Measurements from ENCODE around the gene PLXNA4.

DNA sequence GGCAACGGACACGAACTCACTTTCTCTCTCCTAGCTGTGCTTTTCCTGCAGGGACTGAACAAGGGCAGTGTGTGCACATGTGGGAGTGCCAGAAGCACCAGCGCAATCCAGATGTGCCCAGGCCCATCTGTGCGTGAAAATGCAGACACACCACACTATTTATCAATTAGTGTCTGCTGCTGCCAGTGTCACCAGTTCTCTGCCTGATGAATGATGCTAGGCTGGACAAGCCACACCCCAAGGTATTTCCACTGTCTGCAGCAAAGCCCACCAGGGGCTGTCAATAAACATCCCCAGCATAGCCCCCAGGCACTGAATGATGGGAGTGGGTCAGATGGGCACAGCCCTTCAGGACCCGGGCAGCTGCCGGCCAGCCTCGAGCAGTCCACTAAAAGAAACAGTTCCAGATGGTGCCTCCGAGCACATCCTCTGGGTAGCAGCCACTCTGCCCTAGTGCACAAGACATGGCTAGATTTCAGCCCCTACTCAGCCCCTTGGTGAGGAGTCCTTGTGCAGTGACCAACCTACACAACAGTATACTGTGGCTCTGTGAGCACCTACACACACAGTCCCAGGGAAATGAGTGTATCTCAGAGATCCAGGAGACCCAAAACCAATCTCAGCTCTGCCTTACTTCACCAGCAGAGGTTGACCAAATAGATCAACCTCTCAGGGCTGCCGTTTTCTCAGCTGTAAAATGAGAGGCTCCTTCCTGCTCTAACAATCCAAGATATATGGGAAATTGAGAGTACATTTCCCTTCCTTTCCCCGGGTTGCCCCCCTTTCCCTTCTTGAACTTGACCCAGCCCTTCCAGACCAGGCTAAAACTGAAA is 314.7 kb downstream of the PLXNA4 start:
- TF ChIP-seq, protein P1, sequence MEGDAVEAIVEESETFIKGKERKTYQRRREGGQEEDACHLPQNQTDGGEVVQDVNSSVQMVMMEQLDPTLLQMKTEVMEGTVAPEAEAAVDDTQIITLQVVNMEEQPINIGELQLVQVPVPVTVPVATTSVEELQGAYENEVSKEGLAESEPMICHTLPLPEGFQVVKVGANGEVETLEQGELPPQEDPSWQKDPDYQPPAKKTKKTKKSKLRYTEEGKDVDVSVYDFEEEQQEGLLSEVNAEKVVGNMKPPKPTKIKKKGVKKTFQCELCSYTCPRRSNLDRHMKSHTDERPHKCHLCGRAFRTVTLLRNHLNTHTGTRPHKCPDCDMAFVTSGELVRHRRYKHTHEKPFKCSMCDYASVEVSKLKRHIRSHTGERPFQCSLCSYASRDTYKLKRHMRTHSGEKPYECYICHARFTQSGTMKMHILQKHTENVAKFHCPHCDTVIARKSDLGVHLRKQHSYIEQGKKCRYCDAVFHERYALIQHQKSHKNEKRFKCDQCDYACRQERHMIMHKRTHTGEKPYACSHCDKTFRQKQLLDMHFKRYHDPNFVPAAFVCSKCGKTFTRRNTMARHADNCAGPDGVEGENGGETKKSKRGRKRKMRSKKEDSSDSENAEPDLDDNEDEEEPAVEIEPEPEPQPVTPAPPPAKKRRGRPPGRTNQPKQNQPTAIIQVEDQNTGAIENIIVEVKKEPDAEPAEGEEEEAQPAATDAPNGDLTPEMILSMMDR (IDR thresholded peaks at IDR 0.05), result no peak
- TF ChIP-seq POLR2A (IDR thresholded peaks at IDR 0.05), result no peak

All from lower leg skin (tissue), 3 donors.